Measurements from ENCODE around the gene TBX21. TPM values are rescaled to one million over a fixed set of nuclear protein-coding genes. Genes with fewer than 3 reads are reported as not detected.

Gene TBX21
- total and polyA plus RNA-seq, 12 donors, result 0.06 to 2.0 (median 0.50) TPM; not detected in 2

DNA sequence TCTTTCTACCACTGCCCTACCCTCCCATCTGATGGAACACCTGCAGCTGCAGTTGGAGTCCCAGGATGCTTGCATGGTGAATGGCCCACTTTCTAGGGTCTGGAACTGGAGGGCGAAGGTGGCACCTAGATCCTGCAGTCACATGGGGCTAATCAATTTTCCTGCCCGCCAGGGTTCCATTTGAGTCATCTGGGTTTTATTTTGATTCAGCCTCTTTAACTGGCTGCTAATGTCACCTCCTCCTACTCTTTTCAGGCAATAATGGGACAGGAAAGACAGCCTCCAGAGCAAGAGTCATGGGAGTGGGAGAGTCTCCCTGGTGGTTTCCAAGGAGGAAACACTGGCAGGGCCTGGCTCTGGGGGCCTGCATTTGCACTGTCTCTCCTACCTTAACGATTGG lies 42.9 kb upstream of the TBX21 start:
- no peak overlapping the region for H3K4me3 ChIP-seq
- 57 to 68% (median 59%) methylated on average over 3 of the region's 3 CpGs for WGBS, 4 donors
- intact Hi-C loops (cut with DNase I), result loop anchor here in 1 of 2 donors (10.0 kb wide), 1 partner anchor 95 kb away; no protein-coding TSS in a partner anchor
- H3K4me1 ChIP-seq (replicated peaks in 1 of 2), result peaks cover 31 to 45% of the 10 kb centered on the region in 2 donors
- DNase-seq, result no peak
- H3K9me3 ChIP-seq (replicated peaks in 1 of 3), result no peaks in the 10 kb centered on the region
- H3K36me3 ChIP-seq (replicated peaks in 1 of 2), result peaks cover 0 to 3% of the 10 kb centered on the region in 2 donors
- H3K27ac ChIP-seq, result no peak overlapping the region
- no peaks in the 10 kb centered on the region for H3K27me3 ChIP-seq
- TF ChIP-seq POLR2A (IDR thresholded peaks at IDR 0.05), result no peak
- TF ChIP-seq, protein P1, sequence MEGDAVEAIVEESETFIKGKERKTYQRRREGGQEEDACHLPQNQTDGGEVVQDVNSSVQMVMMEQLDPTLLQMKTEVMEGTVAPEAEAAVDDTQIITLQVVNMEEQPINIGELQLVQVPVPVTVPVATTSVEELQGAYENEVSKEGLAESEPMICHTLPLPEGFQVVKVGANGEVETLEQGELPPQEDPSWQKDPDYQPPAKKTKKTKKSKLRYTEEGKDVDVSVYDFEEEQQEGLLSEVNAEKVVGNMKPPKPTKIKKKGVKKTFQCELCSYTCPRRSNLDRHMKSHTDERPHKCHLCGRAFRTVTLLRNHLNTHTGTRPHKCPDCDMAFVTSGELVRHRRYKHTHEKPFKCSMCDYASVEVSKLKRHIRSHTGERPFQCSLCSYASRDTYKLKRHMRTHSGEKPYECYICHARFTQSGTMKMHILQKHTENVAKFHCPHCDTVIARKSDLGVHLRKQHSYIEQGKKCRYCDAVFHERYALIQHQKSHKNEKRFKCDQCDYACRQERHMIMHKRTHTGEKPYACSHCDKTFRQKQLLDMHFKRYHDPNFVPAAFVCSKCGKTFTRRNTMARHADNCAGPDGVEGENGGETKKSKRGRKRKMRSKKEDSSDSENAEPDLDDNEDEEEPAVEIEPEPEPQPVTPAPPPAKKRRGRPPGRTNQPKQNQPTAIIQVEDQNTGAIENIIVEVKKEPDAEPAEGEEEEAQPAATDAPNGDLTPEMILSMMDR (IDR thresholded peaks at IDR 0.05), result no peak

DNA sequence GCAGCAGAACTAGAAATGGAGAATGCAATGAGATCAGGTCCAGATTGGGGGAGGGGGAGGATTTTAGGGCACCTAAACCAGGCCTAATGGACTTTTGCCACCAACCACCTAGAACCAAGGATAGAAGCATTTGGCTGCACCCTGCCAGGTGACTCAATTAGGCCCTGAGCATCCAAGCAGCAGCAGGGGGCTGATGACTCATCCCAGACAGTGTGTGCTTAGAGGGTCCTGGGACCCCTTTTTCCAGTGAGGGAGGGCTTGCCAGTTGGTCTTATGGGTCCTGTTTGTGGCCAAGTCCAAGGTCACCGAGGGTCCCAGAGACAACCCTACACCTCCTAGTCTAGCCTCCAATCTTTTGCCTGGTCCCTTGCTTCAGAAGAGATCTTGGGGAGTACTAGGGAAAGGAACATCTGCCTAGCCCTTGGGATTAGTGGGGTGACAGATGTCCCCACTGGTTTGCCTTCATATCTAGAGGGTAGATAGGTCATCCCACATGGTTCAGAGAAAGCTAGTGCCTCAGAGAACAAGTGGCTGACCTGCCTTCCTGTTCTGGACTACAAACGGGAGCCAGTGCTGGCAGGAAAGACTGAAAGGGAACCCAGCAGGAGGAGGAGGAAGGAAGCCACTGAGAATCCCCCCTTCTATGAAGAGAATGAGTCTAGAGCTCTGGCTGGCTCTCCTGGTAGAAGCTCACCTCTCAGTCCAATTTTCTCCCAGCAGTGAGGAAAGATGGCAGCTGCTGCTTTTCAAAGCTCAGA lies 40.7 kb upstream of the TBX21 start:
- H3K4me1 ChIP-seq (replicated peaks in 1 of 2), result peaks cover 14 to 26% of the 10 kb centered on the region in 2 donors
- H3K9me3 ChIP-seq (replicated peaks in 1 of 3), result no peaks in the 10 kb centered on the region
- peak in 1 of 7 donors; percentile 12 for DNase-seq
- H3K36me3 ChIP-seq (replicated peaks in 1 of 2), result no peaks in the 10 kb centered on the region
- H3K27ac ChIP-seq, result peak overlapping the region in 1 of 5 donors; percentile 18
- intact Hi-C loops (cut with DNase I), result loop anchor here in 1 of 2 donors (10.0 kb wide), 1 partner anchor 92 kb away; no protein-coding TSS in a partner anchor
- no peaks in the 10 kb centered on the region for H3K27me3 ChIP-seq
- WGBS, 4 donors, result 60 to 68% (median 62%) methylated on average over 2 of the region's 2 CpGs
- H3K4me3 ChIP-seq, result no peak overlapping the region
- TF ChIP-seq, protein P1 (IDR thresholded peaks at IDR 0.05), result no peak
- no peak for TF ChIP-seq POLR2A (IDR thresholded peaks at IDR 0.05)

DNA sequence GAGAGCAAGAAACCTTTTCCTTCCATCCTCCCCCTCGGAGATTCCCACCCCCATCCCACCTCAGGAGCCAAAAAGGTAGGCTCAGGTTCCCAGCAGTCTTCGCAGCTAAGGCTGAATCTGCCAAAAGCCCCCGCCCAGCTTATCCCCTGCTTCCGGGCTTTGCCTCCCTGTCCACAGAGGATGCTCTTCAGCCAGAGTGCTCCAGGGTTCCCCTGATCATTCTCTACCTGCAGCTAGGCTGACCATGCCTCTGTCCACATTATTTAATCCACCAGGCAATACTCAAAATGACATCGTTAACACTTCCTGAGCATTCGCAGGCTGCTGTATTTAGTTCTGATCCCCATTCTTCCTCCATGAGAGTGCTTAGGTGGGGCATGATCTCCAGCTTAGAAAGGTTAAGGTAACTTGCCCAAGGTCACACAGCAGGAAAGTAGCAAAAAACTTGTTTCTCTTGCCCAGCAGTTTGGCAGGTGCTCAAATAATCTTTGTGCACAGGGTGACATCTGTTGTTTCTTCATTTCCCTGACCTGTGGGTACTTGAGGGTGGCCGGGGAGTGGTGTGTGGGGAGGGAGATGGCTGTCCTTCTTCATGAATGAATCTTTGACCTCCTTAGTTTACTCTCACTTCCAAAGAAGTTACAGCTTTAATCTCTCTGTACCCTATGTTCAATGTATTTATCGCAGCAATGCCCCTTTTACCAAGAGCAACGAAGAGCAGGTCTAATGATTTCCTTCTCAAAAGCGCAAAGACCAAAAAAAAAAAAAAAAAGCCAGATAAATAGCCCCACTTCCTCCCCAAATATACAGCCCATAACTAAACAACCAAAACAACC lies 39.9 kb upstream of the TBX21 start:
- Histone ChIP-seq H3K4me3 (peak overlapping the region in 3 of 4 donors; percentile 37 to 95 (median 85)), H3K9me3 (replicated peaks in 1 of 3) (no peaks in the 10 kb centered on the region), H3K36me3 (replicated peaks in 1 of 2) (no peaks in the 10 kb centered on the region), H3K4me1 (replicated peaks in 1 of 2) (peaks cover 7 to 18% of the 10 kb centered on the region in 2 donors), H3K27me3 (no peaks in the 10 kb centered on the region), H3K27ac (peak overlapping the region in 2 of 5 donors; percentile 86 to 92)
- peak in 1 of 7 donors; percentile 25 for DNase-seq
- 19 to 29% (median 26%) methylated on average over 8 to 10 of the region's 10 CpGs for WGBS, 4 donors
- intact Hi-C loops (cut with DNase I), result loop anchor here in 1 of 2 donors (10.0 kb wide), 1 partner anchor 92 kb away; no protein-coding TSS in a partner anchor
- TF ChIP-seq, protein P1 (IDR thresholded peaks at IDR 0.05), result no peak
- no peak for TF ChIP-seq POLR2A (IDR thresholded peaks at IDR 0.05)
